Large intestine (tissue), 3 donors: Measurements from ENCODE around the gene ALDH1A1. TPM values are rescaled to one million over a fixed set of nuclear protein-coding genes. Genes with fewer than 3 reads are reported as not detected.

ENCODE experiments used
- DNase-seq, 2 donors: peaks; one replicate each; pipeline versions ENCODE4 v3.0.0 to v3.0.0-alpha.2; 2013
- H3K27ac ChIP-seq: one replicate; pipeline ENCODE4 v1.5.1; 2013; ENCODE audit warnings: low read length
- H3K27me3 ChIP-seq: 2 replicates; pipeline ENCODE4 v1.6.1; 2013; ENCODE audit warnings: low read length; ENCODE audit not compliant: control insufficient read depth, insufficient read depth
- H3K36me3 ChIP-seq: 2 replicates; pipeline ENCODE4 v1.6.1; 2013; ENCODE audit warnings: low read length; ENCODE audit not compliant: control insufficient read depth, insufficient read depth
- H3K4me1 ChIP-seq: one replicate; pipeline ENCODE4 v1.6.1; 2013; ENCODE audit warnings: low read length; ENCODE audit not compliant: control insufficient read depth, insufficient read depth
- H3K4me3 ChIP-seq: one replicate; pipeline ENCODE4 v1.5.1; 2013; ENCODE audit warnings: low read length
- H3K9me3 ChIP-seq: one replicate; pipeline ENCODE4 v1.6.1; 2013; ENCODE audit warnings: mild to moderate bottlenecking, low read depth, low read length, moderate library complexity; ENCODE audit not compliant: control insufficient read depth
- whole genome bisulfite sequencing: methylation state at CpG from one replicate; pipeline ENCODE4 v1.1.5; 2013; ENCODE audit warnings: low lambda C conversion rate; ENCODE audit not compliant: insufficient coverage; 5-methylcytosine and 5-hydroxymethylcytosine counted together
- polyA plus RNA-seq: library from polyadenylated mRNA; unstranded; fragments of 120-200 nt; gene quantifications from one replicate; pipeline ENCODE4 v1.2.1, GENCODE V29; 2013

Gene ALDH1A1
- polyA plus RNA-seq, 1 donor: 181 TPM

- 88% methylated on average over 2 of the region's 4 CpGs for WGBS
- no peaks in the 10 kb centered on the region for H3K27me3 ChIP-seq
- no peak for DNase-seq
Measured at GRCh38 chr9:72898784-72899733, 53.8 kb downstream of the ALDH1A1 start.

GRCh38 chr9:72898360-72898759 lies 54.5 kb downstream of the ALDH1A1 start:
- H3K27ac ChIP-seq: no peak overlapping the region
- no CpG with 5 or more reads among the region's 2 CpGs for WGBS
- H3K9me3 ChIP-seq: no peaks in the 10 kb centered on the region
- H3K36me3 ChIP-seq: peaks cover 7% of the 10 kb centered on the region
- H3K27me3 ChIP-seq: no peaks in the 10 kb centered on the region
- DNase-seq: no peak
- H3K4me1 ChIP-seq: no peaks in the 10 kb centered on the region
- H3K4me3 ChIP-seq: no peak overlapping the region

More at GRCh38 chr9:72898784-72899733, 53.8 kb downstream of the ALDH1A1 start:
- H3K36me3 ChIP-seq: peaks cover 7% of the 10 kb centered on the region
- H3K4me1 ChIP-seq: no peaks in the 10 kb centered on the region
- no peaks in the 10 kb centered on the region for H3K9me3 ChIP-seq
- H3K4me3 ChIP-seq: no peak overlapping the region
- no peak overlapping the region for H3K27ac ChIP-seq

DNA sequence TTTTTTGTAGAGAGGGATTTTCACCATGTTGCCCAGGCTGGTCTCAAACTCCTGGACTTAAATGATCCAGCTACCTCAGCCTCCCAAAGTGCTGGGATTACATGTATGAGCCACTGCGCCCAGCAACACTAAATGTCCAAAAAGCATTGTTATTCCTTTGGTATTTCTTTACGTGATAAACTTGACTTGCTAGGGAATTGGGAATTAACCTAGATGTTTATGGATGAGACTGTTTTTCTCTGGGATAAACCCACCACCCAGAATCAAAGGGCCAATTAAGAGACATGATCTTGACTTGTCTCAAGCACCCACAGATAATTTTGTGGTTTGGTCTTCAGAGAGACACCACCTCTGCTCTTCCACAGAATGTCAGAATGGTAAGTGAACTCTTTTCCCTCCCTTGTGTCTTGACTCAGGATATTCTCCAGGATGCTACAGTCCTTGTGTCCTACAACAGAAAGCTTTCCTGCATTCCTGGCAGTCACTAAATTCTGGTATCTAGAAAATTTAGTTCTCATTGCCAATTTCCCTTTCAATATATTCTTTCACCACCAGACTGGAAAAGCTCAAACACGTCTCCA lies 55.7 kb downstream of the ALDH1A1 start:
- DNase-seq: no peak
- Histone ChIP-seq H3K36me3 (peaks cover 2% of the 10 kb centered on the region), H3K9me3 (no peaks in the 10 kb centered on the region), H3K27ac (no peak overlapping the region), H3K4me3 (no peak overlapping the region), H3K27me3 (no peaks in the 10 kb centered on the region), H3K4me1 (no peaks in the 10 kb centered on the region)
- 89% methylated on average over 1 of the region's 3 CpGs for WGBS

GRCh38 chr9:72896439-72896838 lies 56.4 kb downstream of the ALDH1A1 start:
- H3K4me1 ChIP-seq: no peaks in the 10 kb centered on the region
- no peaks in the 10 kb centered on the region for H3K27me3 ChIP-seq
- H3K36me3 ChIP-seq: peaks cover 2% of the 10 kb centered on the region
- H3K4me3 ChIP-seq: no peak overlapping the region
- H3K9me3 ChIP-seq: no peaks in the 10 kb centered on the region
- DNase-seq: no peak
- 100% methylated on average over 1 of the region's 1 CpG for WGBS
- no peak overlapping the region for H3K27ac ChIP-seq

DNA sequence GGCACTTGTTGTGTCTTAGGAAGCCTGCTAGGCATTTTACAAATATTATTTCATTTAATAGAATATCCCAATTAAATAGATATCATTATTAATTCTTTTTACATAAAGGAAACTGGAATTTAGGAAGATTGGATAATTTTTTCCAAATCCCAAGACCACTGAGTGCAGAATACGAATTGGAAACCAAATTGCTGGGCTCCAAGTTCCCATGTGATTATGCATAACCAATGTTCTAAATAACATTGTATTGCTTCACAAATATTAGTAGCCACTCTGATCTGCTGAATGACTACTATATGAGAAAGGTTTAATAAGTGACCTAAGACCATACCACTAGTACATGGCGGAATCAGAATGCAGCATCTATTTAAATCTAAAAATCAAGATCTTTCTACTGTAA lies 57.7 kb downstream of the ALDH1A1 start:
- no CpG with 5 or more reads among the region's 2 CpGs for WGBS
- Histone ChIP-seq H3K27ac (no peak overlapping the region), H3K27me3 (no peaks in the 10 kb centered on the region), H3K4me1 (no peaks in the 10 kb centered on the region), H3K36me3 (peaks cover 2% of the 10 kb centered on the region), H3K4me3 (no peak overlapping the region), H3K9me3 (no peaks in the 10 kb centered on the region)
- DNase-seq: no peak

- DNase-seq: no peak
- 100% methylated on average over 1 of the region's 5 CpGs for WGBS
- H3K36me3 ChIP-seq: peaks cover 2% of the 10 kb centered on the region
Measured at GRCh38 chr9:72894342-72894741, 58.5 kb downstream of the ALDH1A1 start.

DNA sequence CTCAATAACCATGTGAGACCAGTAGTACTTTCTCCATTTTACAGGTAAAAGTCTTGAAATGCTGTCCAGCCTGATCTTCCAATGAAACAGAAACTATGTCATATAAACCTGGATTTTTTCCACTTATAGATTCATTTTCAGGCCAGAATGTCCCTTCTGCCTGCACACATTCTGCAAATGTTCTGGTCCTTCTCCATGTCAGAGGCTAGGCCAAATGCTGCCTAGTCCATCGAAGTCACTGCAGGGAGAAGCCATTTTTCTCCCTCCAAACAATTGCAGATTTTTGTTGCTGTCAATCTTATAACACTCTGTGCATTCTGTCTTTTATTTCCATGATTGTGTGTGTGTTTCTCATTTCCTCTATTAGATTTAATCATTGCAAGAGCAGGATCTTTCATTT lies 59.4 kb downstream of the ALDH1A1 start:
- H3K4me1 ChIP-seq: no peaks in the 10 kb centered on the region
- H3K9me3 ChIP-seq: no peaks in the 10 kb centered on the region
- peaks cover 2% of the 10 kb centered on the region for H3K36me3 ChIP-seq
- H3K27me3 ChIP-seq: no peaks in the 10 kb centered on the region
- DNase-seq: no peak
- WGBS: no CpG with 5 or more reads among the region's 1 CpG
- H3K27ac ChIP-seq: no peak overlapping the region
- H3K4me3 ChIP-seq: no peak overlapping the region

More at GRCh38 chr9:72894342-72894741, 58.5 kb downstream of the ALDH1A1 start:
- Histone ChIP-seq H3K27ac (no peak overlapping the region), H3K27me3 (no peaks in the 10 kb centered on the region), H3K4me3 (no peak overlapping the region), H3K4me1 (no peaks in the 10 kb centered on the region), H3K9me3 (no peaks in the 10 kb centered on the region)

DNA sequence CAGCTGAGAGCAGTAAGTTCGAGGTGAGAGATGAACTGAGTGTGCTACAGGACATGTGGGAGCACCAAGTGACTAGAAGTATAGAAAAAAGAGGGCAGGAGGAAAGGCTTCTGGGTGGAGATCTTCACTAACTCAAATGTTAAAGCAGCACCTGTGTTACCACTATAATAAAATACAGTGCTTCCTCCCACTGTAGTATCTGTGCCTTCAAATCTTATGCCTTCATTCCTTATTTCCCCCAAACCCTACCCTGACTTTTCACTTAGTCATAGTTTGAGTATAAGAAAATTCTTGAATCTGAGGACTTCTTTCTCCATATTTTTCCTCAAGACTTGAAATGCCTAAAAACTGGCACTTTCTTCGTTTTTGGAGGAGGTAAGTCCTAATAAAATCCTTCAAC lies 61.8 kb downstream of the ALDH1A1 start:
- no peaks in the 10 kb centered on the region for H3K9me3 ChIP-seq
- DNase-seq: no peak
- 50% methylated on average over 1 of the region's 2 CpGs for WGBS
- no peaks in the 10 kb centered on the region for H3K27me3 ChIP-seq
- no peaks in the 10 kb centered on the region for H3K4me1 ChIP-seq
- H3K4me3 ChIP-seq: no peak overlapping the region
- H3K36me3 ChIP-seq: no peaks in the 10 kb centered on the region
- H3K27ac ChIP-seq: no peak overlapping the region

GRCh38 chr9:72888943-72889342 lies 63.9 kb downstream of the ALDH1A1 start:
- WGBS: no CpG with 5 or more reads among the region's 2 CpGs
- Histone ChIP-seq H3K27me3 (no peaks in the 10 kb centered on the region), H3K27ac (no peak overlapping the region), H3K9me3 (no peaks in the 10 kb centered on the region), H3K4me1 (no peaks in the 10 kb centered on the region), H3K36me3 (no peaks in the 10 kb centered on the region), H3K4me3 (no peak overlapping the region)
- DNase-seq: no peak

GRCh38 chr9:72888067-72888466 lies 64.8 kb downstream of the ALDH1A1 start:
- Histone ChIP-seq H3K27ac (no peak overlapping the region), H3K4me1 (no peaks in the 10 kb centered on the region), H3K4me3 (no peak overlapping the region), H3K36me3 (no peaks in the 10 kb centered on the region), H3K9me3 (no peaks in the 10 kb centered on the region), H3K27me3 (no peaks in the 10 kb centered on the region)
- no peak for DNase-seq
- no CpG with 5 or more reads among the region's 2 CpGs for WGBS
